ENCODE measurements around the gene MIGA2.

DNA sequence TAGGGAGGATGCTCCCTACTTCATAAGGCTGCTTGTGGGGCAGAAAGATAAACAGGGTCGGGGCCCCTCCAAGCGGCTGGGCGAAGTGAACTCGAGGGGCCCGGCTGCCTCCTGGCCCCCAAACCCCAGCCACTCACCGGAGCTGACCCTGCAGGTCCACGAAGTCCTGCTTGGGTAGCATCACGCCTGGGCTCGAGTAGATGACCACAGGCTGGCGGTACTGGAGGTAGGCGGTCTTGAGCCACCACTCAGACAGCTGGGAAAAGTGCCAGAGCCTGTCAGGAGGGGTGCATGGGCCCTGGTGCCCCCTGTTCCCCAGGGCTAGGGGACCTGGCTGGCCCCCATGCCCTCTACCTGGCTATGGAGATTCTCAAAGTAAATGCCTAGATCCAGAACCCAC is 67.6 kb downstream of the MIGA2 start:
- TF ChIP-seq, protein P1, sequence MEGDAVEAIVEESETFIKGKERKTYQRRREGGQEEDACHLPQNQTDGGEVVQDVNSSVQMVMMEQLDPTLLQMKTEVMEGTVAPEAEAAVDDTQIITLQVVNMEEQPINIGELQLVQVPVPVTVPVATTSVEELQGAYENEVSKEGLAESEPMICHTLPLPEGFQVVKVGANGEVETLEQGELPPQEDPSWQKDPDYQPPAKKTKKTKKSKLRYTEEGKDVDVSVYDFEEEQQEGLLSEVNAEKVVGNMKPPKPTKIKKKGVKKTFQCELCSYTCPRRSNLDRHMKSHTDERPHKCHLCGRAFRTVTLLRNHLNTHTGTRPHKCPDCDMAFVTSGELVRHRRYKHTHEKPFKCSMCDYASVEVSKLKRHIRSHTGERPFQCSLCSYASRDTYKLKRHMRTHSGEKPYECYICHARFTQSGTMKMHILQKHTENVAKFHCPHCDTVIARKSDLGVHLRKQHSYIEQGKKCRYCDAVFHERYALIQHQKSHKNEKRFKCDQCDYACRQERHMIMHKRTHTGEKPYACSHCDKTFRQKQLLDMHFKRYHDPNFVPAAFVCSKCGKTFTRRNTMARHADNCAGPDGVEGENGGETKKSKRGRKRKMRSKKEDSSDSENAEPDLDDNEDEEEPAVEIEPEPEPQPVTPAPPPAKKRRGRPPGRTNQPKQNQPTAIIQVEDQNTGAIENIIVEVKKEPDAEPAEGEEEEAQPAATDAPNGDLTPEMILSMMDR (IDR thresholded peaks at IDR 0.05), result no peak
- no peak for TF ChIP-seq ZFX (IDR thresholded peaks at IDR 0.05; ENCODE audit: borderline replicate concordance)

All from 22Rv1 (cell line).